ENCODE measurements around the gene SHANK1.
"Not testable (repeated sequence)": the region's sequence is repeated elsewhere in the genome, so short reads cannot be mapped to it uniquely, and the experiment has no call there.

DNA sequence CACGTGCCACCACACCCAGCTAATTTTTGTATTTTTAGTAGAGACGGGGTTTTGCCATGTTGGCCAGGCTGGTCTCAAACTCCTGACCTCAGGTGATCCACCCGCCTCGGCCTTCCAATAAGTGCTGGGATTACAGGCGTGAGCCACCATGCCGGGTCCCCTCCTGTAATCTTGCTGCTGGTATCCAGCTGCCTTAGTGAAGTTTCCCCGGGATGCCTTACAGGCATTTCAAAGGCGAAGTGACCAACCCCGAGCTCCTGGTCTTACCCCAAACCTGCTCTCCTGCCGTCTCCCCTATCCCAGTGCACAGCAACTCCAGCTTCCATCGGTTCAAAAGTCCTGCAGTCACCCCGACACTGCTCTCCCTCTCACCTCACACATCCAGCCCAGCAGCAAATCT, 47.1 kb upstream of the SHANK1 start:
- TF ChIP-seq, protein P1, sequence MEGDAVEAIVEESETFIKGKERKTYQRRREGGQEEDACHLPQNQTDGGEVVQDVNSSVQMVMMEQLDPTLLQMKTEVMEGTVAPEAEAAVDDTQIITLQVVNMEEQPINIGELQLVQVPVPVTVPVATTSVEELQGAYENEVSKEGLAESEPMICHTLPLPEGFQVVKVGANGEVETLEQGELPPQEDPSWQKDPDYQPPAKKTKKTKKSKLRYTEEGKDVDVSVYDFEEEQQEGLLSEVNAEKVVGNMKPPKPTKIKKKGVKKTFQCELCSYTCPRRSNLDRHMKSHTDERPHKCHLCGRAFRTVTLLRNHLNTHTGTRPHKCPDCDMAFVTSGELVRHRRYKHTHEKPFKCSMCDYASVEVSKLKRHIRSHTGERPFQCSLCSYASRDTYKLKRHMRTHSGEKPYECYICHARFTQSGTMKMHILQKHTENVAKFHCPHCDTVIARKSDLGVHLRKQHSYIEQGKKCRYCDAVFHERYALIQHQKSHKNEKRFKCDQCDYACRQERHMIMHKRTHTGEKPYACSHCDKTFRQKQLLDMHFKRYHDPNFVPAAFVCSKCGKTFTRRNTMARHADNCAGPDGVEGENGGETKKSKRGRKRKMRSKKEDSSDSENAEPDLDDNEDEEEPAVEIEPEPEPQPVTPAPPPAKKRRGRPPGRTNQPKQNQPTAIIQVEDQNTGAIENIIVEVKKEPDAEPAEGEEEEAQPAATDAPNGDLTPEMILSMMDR (IDR thresholded peaks at IDR 0.05) = not testable (repeated sequence)
- TF ChIP-seq POLR2A (IDR thresholded peaks at IDR 0.05; ENCODE audit: low read depth); POLR2AphosphoS5 (IDR thresholded peaks at IDR 0.05); EP300 (IDR thresholded peaks at IDR 0.05): not testable (repeated sequence)

Measured in esophagus muscularis mucosa (tissue), 4 donors.